Measurements from ENCODE around the gene ICA1.

GRCh38 chr7:8105449-8106095 is 156.4 kb downstream of the ICA1 start:
- TF ChIP-seq, protein P1, sequence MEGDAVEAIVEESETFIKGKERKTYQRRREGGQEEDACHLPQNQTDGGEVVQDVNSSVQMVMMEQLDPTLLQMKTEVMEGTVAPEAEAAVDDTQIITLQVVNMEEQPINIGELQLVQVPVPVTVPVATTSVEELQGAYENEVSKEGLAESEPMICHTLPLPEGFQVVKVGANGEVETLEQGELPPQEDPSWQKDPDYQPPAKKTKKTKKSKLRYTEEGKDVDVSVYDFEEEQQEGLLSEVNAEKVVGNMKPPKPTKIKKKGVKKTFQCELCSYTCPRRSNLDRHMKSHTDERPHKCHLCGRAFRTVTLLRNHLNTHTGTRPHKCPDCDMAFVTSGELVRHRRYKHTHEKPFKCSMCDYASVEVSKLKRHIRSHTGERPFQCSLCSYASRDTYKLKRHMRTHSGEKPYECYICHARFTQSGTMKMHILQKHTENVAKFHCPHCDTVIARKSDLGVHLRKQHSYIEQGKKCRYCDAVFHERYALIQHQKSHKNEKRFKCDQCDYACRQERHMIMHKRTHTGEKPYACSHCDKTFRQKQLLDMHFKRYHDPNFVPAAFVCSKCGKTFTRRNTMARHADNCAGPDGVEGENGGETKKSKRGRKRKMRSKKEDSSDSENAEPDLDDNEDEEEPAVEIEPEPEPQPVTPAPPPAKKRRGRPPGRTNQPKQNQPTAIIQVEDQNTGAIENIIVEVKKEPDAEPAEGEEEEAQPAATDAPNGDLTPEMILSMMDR (IDR thresholded peaks at IDR 0.05), result no peak
- TF ChIP-seq EZH2 (IDR thresholded peaks at IDR 0.05), result no peak
- TF ChIP-seq EZH2phosphoT487 (IDR thresholded peaks at IDR 0.05), result no peak

Measured in neural progenitor cell (in vitro differentiated cells).